ENCODE results near the gene GORASP2.

The GORASP2 gene

DNA sequence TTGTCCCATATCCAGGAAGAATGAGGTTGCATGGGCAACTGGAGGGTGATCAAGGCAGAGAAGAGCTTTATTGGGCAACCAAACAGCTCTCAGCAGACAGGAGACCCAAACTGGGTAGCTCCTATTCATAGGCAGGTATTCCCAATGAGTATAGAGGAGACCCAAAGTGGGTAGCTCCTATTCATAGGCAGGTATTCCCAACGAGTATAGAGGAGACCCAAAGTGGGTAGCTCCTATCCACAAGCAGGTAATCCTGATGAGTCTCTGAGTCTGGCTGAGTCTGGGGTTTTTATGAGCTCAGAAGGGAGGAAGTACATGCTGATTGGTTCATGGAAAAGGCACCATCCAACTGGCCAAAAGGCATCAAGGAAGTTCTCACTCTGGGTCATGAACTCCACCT, 5.3 kb upstream of the GORASP2 start:
- DNase-seq: no peak

DNA sequence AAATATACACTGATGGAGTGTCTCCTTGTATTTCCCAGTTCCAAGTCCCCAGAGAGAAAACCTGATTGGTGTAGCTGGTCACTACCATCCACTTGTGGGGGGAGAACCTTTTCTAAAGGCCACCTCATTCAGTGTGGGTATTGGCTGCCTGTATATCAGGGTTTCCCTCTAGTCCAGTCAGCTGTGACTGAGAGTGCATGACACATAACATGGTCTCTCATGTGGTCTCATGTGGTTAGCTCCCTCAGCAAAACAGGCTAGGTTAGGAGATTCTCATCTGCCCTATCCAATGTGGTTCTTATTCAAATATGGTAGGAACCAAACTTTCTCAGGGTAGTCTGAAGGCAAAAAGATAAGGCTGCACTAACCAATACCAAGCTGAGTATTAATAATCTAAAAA, 4.1 kb upstream of the GORASP2 start:
- DNase-seq: no peak

DNA sequence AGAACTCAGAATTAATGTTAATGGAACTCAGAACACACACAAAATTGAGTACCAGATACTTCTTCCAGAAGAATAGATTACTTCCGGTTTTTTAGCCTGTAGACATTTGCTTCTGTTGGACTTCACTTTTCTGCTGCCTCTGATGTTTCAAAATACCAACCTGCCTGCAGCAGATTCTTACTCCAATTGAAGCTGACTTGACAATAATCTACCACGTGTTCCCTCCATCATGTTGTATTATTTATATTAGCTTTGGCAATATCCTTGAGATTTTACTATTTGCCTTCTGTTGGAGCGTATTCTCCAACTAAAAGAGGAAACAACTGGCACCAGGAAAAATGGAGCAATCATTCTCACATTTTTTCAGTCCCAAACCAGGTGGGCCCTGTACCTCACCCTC, 3.1 kb upstream of the GORASP2 start:
- no peak for DNase-seq

DNA sequence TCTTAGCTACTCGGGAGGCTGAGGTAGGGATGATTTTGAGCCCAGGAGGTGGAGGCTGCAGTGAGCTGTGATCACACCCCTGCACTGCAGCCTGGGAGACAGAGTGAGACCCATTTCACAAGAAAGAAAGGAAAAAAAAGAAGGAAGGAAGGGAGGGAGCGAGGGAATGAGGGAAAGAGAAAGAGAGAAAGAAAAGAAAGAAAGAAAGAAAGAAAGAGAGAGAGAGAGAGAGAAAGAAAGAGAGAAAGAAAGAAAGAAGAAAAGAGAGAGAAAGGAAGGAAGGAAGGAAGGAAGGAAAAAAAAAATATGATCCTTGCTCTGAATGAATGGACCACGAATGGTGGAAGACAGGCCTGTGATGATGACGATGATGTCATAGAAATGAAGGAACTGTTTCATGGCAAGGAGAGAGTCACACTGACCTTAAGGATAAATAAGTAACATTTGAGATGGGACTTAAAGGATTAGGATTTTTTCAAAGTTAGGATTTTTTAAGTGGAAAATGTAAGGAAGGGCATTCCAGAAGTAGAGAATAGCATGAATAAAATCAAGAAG, 2.2 kb upstream of the GORASP2 start:
- no peak for DNase-seq

DNA sequence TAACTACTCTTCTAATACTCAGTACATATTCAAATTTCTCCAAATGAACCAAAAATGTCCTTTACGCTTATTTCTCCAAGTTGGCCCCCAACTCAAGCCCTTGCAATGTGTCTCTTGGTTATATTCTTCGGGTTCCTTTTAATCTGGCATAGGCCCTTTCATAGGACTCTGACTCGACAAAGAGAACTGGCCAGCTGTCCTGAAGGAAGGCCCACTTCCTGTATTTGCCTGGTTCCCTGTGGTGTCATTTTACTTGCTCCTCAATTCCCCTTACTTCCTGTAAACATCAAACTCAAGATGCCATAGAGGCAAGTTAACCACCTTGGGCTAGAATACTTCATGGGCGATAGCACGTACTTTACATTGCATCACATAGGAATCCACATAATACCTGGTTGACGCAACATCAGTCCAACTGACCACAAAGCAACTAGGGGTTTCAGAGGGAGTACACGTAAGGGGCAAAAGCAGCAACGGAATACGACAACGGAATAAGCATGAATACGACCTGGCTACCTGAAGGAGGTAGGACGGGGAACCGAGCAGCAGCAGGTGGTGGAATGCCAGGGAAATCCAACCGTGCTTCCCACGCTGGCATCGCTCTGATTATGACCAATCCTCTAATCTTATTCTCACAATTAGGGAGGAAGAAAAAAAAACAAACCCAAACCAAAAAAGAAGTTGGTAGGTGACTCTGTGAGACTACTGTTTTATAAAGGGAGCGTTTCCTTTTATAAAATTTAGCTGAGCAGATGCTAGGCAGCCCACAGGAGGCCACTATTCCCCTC, 823 bp upstream of the GORASP2 start:
- peak; percentile 33 to 47 for DNase-seq

DNA sequence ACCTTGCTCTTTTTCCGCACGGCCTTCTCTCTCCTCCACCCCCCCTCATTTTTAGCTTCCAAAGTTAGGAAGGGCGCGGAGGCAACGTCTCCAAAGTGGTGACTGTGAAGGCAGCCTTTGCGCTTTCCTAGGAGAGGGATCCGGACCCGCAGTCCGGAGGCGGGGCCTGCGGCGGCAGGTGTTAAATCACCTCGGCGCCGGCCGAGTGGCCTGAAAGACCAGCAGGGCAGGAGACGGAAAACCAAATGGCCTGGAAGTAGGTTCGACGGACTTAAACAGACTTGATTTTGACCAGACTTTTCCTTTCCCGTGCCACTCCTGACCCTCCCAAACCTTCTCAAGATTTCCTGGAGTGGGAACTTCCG, 615 bp downstream of the GORASP2 start:
- DNase-seq: peak; percentile 13 to 28

DNA sequence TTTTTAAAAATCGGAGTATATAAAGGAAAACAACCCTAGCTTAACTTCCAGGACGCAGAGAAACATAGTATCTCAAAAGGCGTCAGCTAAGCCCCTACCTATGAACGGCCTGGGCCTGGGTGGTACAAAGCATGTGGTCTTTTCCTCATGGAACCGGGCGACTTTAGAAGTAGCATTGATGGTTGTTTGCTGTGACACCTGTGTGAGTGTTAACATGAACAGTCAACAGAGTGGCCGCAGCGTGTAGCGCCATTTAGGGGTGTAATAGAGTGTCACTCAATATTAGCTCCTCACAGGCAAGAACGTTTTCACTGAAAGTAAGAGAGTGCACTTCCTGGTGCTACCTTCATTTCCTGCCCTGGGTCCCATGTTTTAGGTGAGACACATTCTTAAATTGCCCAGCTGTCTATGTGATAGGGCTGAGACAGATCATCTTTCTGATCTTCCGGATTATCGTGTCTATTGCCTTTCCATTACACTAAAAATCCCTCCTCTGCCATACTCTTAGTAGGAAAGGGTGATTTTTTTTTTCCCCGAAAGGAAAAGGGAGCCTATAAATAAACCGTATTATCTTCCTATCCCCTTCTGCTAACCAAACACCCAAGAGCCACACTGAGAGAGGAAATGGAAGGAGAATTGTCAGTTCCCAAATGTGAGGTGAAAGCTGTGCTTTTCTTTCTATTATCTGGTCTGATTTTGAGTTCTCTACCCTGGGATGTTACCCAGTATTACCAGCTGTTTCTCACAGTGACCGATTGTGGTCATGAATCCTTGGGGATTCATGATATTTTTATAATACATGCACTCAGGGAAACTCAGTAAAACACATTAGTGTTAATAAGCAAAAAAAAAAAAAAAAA, 1.3 kb downstream of the GORASP2 start:
- peak; percentile 13 to 24 for DNase-seq

DNA sequence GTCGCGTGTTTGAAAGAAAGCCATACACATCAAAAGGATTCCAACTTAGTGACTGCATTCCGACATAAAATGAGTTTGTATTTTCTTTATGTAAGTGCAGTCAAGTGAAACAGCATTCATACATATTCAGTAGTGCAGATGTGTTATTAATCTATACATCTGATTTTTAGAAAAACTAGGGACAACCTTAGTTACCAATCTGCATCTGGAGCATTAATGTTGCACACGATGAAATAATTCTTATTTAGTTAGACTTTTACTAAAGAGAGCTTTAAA, 1.9 kb downstream of the GORASP2 start:
- DNase-seq: no peak

DNA sequence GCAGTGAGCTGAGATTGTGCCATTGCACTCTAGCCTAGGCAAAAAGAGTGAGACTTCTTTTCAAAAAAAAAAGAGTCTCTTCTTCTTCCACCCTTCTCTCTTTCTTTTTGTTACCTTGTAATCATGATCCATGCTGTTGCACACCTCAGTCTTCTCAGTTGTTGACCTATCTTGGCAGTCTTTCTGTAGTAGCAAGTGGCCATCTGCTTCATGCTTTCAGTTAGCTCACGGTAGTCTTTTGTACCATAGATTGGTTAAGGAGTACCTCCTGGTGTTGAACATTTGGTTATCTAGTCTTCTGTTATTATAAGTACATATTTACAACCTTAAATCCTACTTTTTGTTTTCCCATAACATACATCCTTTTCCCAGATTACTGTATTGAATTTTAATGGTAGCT, 3.1 kb downstream of the GORASP2 start:
- no peak for DNase-seq

DNA sequence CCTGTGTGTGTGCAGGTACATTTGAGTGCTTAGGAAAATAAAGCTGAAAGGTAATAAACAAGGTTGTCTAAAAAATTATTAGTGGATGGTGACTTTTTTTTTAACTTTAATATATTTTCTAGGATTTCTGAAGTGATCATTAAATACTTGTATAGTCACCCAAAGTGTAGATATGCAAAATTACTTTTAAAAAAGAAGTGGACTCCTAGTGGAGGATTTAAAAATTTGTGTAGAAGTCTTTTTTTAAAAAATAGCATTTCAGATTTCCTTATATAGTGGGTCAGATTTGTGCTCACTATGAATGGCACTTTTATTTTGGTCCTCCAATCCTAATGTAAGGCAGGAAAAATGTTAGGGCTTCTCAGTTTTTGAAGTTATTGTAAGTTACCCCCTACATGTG, 3.9 kb downstream of the GORASP2 start:
- no peak for DNase-seq

DNA sequence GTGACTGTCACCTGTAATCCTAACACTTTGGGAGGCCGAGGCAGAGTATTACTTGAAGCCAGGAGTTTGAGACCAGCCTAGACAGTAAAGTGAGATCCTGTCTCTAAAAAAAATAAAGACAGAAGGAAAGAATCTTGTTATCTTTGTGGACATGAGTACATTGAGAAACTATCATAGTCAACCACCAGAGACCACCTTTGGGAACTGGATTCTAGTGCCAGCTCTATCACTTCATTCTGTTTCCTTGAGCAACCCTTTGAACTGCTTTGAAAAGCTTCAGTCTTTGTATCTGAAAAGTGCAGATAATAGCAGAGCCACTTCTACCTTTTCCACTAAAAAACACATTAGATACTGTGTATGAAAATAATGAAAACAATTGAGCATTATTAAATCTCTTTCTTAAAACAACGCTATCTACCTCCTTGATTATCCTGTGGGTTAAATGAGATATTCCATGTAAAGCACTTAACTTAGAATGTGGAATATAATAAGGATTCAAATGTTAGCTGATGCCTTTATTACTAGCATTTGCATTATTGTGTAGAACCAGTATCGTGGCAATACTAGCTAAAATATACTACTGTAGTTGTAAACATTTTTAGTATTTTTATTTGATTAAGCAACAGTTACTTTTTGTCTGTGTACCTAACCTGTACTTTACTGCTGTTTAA, 8.8 kb downstream of the GORASP2 start:
- no peak for DNase-seq

DNA sequence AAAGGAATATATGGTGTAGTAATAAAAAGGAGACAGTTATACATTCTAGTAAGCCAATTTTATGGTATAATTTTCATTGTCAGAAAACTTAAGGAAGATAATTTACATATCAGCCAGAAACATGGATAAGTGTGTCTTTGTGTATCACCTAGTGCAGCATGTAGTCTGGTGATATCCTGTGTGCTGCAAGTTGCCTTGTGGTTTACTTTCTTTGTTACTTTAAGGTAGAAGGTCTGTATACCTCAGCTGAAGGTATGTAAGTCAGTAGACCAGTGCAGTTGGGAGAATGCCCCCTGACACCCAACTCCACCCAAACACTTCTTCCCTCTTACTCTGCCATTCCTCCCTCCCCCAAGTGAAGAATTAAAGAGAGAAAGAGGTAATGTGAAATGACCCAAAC, 11.0 kb downstream of the GORASP2 start:
- no peak for DNase-seq

DNA sequence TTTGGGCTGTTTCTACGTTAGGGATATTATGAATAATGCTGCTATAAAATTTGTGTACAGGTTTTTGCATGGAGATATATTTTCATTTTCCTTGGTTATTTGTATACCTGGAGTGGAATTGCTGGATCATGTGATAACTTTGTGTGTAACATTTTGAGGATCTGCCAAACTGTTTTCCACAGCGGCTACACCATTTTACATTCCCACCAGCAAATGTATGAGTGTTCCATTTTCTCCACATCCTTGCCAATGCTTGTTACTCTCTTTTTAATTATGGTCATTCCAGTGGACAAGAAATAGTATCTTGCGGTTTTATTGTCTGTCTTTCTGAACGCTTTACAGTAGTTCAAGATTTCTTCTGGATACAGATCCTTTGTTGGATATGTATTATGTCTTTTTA, 13.6 kb downstream of the GORASP2 start:
- no peak for DNase-seq

DNA sequence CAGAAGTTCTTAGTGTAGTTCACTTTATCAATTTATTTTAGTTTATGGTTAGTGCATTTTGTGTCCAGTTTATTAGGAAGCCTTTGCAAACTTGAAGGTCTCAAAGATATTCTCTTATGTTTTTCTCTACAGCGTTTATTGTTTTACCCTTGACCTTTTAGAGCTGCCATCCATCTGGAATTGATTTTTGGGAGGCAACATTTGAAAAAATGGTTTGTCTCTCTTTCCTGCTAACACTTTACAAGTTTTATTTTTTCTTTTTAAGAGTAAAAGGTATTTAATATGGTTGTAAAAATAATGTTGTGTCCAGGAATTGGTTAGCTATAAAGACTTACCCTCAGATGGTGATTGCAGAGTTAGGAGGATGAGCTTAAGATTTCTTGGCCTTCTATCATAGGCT, 14.0 kb downstream of the GORASP2 start:
- no peak for DNase-seq

DNA sequence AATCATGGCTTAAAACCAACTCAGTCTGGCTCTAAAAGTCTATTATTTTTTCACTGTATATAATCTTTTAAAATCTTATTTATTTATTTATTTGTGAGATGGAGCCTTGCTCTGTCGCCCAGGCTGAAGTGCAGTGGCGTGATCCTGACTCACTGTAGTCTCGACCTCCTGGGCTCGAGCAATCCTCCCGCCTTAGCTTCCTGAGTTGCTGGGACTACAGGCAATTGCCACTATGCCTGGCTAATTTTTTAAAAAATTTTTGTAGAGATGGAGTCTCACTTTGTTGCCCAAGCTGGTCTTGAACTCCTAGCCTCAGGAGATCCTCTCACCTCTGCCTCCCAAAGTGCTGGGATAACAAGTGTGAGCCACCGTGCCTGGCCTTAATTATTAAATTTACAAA, 14.5 kb downstream of the GORASP2 start:
- no peak for DNase-seq

DNA sequence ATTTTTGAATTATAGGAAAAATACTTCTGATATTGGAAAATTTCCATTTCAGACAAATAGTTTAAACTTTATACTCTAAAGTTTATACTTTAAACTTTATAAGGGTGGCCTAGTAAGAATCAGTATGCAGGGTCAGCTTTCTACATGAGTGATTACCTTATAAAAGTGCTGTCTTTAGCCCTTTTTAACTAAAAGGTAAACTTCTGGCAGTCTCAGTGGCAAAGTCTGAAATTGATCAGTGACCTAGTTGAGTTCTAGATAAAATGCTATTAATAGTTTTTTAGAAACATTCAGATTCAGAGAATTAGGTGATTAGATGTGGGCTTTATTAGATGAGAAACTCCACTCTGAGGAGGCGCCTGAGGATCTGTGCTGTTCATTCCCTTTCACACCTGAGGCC, 15.5 kb downstream of the GORASP2 start:
- no peak for DNase-seq

DNA sequence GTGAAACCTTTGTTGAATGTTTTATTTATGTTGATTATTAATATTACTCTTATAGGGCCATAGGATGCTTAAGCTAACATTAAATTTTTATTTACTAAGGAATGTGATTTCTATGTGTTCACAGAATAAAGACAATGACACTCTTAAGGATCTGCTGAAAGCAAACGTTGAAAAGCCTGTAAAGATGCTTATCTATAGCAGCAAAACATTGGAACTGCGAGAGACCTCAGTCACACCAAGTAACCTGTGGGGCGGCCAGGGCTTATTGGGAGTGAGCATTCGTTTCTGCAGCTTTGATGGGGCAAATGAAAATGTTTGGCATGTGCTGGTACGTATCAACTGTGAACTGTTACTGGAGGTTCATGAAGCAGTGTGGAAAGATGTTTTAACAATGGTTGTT, 20.4 kb downstream of the GORASP2 start:
- no peak for DNase-seq

DNA sequence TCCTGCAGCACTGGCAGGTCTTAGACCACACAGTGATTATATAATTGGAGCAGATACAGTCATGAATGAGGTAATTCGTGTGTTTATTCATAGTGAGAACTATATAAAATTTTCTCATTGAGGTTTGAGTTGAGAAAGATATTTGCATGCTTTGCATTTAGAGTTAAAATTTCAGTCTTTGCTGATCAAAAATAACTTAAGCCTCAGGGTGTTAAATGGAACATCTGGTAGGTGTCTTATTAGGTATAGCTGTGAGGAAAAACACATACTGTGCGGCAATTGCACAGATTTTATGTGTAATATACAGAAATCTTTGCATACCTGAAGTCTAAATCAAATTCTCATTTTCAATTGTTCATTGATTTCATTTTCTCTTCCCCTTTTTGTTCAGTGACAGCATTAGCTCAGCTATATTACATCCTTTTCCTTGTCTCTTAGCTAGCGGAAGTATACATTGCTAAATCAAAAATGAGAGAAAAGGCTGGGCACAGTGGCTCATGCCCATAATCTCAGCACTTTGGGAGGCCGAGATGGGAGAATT, 21.2 kb downstream of the GORASP2 start:
- peak; percentile 51 to 80 for DNase-seq

DNA sequence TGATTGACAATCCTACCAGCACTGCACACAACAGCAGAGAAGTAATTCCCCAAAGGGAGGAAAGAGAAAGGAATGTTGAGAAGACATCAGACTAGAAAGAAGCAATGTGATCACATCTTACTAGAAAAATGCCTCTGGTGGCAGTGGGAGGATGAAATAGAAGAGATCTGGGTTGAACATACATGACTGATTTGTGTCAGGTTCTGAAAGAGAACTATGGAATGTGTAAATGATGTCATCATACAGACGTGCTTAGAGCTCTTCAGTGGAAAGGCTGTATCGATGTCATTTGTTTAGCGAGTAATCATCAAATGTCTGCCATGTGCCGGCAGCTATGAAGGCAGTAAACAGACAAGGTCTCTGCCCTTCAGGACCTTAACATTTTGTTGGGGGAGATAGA, 24.9 kb downstream of the GORASP2 start:
- DNase-seq: no peak

DNA sequence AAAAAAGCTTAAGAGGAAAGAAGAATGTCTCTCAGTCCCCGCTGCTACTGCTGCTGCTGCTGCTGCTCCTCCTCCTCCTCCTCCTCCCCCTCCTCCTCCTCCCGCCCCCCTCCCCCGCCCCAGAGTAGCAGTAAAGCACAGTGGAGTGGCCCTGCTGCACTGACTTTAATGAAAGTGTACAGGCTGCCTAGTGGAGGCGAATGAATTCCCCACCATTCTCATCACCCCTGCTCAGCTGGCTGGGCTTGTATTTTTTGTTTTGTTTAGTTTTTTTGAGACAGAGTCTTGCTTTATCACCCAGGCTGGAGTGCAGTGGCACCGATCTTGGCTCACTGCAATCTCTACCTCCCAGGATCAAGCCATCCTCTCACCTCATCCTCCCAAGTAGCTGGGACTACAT, 34.3 kb downstream of the GORASP2 start:
- DNase-seq: no peak

DNA sequence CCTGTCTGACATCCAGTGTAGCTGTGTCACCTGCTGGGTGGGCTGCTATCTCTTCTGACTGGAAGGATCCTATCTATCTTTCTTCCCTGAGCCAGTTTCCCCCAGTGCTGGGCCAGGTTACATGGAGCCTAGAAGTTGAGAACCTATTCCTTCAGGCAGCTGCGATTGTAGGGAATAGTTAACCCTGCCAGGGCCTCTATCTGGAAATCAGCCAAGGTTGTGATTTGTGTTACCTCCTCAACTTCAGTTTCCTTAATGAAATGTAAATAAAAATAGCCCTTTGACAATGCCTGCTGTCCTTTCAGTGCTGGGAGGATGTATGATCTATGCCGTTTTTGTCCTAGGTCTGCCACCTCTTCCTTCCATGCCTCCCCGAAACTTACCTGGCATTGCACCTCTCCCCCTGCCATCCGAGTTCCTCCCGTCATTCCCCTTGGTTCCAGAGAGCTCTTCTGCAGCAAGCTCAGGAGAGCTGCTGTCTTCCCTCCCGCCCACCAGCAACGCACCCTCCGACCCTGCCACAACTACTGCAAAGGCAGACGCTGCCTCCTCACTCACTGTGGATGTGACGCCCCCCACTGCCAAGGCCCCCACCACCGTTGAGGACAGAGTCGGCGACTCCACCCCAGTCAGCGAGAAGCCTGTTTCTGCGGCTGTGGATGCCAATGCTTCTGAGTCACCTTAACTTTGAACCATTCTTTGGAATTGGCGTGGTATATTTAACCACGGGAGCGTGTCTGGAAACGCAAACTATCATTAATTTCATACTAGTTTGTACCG, 36.6 kb downstream of the GORASP2 start:
- DNase-seq: no peak

DNA sequence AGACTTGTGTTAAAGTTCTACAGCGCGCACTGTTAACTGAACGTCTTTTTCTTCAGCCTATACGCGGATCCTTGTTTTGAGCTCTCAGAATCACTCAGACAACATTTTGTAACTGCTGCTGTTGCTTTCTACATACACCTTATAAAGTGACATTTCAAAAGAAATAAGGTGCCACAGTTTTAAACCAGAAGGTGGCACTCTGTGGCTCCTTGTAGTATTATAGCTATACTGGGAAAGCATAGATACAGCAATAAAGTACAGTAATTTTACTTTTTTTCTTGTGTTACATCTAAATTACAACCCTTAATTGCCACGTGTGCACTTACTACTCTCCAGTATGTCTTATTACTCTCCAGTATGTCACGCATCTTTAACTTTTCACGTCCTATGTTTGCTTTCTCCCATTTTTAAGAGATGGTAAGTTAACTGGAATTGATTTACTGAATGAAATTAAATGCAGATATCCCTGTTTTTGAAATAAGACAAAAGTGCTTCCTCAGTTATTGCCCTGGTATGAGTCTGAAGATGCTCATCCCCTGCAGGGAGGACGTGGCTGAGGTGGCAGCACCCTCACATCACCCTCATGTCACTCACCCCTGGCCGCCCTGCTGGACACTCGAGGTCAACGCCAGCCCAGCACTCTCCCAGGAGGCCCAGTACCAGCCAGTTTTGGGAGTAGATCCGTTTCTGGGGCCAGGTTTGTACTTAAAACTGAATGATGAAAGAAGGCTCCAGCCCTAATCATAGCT, 37.8 kb downstream of the GORASP2 start:
- peak in 1 of 2 donors; percentile 8 for DNase-seq
